ENCODE results near the gene BARX2. TPM values are rescaled to one million over a fixed set of nuclear protein-coding genes. Genes with fewer than 3 reads are reported as not detected.

Gene BARX2
- 3.4 and 10.9 TPM in 2 replicates for total RNA-seq

GRCh38 chr11:129375751-129376657 lies at the start of gene BARX2:
Gene BARX2 (plus strand): TSS chr11:129375848. CDS start chr11:129376036, 188 bp downstream.

Other genes starting within 250 kb of the BARX2 start
- 5.8 and 7.6 TPM in 2 replicates for gene ARHGAP32, start 183.5 kb upstream of the BARX2 start, total RNA-seq

All from hair follicular keratinocyte (primary cell).